GM19025 (cell line): Measurements from ENCODE around the gene MIA.
"Not testable (repeated sequence)": the region's sequence is repeated elsewhere in the genome, so short reads cannot be mapped to it uniquely, and the experiment has no call there.

Experiments
- ATAC-seq: cut with Tn5 transposase; IDR thresholded peaks from one replicate; pipeline ENCODE4 v1.9.1; 2021; ENCODE audit warnings: mild to moderate bottlenecking, low read depth, moderate library complexity; ENCODE audit not compliant: unreplicated experiment

MIA gene

DNA sequence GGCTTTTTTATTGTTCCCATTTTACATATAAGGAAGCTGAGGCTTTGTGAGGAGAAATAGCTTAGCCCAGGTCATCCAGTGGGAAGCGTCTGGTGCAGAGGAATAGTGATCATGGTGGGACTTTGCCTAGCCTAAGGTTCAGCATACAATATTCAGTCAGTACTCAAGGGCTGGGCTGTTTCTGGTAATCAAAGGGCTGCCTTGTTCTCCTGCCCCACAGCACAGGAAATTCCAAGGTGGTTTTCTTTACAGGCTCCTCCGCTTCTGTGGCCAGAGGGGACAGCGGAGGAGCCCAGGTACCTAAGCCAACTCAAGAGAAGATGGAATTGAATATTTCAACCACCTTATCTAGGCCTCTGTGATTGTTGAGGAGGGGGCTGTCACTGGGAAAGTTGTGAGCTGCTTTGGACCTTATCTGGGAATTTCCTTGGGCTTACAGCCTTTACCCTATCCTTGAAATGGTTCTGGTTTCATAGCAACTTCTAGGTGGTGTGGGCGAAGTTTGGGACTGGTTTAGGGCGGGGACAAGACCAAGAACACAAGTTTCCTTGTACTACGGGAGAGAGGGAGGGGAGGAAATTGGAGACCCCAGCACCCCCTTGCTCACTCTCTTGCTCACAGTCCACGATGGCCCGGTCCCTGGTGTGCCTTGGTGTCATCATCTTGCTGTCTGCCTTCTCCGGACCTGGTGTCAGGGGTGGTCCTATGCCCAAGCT lies at the start of gene MIA:
Gene MIA (plus strand): TSS at position 606 of the 716 bp plus-strand sequence. CDS start 22 bp downstream, at position 628.
- no peak for ATAC-seq

DNA sequence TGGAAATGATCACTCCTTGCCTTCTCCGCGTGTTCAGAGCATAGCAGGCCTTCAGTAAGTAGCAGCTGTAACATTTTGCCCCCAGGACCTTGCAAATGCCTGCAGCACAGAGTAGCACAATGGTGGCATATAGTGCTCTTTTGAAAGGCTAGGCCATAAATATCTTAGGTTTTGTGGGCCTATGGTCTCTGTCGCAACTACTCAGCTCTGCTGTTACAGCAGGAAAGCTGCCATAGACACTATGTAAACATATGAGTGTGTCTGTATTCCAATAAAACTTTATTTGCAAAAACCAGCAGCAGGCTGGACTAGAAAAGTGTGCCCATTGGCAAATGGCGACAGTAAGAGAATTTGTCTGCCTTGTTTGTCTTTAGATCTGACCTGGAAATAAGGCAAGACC lies 49.0 kb upstream of the MIA start:
- ATAC-seq, result no peak

DNA sequence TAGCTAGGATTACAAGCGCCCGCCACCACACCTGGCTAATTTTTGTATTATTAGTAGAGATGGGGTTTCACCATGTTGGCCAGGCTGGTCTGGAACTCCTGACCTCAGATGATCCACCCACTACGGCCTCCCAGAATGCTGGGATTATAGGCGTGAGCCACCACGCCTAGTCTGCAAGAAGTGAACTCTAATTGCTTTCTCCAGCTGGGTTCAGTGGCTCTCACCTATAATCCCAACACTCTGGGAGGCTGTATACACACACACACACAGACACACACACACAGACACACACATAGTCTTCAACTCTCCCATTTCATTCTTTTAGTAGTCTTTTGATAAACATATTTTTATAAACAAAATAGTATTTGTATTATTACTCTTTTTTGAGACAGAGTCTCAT lies 45.3 kb upstream of the MIA start:
- ATAC-seq, result not testable (repeated sequence)

DNA sequence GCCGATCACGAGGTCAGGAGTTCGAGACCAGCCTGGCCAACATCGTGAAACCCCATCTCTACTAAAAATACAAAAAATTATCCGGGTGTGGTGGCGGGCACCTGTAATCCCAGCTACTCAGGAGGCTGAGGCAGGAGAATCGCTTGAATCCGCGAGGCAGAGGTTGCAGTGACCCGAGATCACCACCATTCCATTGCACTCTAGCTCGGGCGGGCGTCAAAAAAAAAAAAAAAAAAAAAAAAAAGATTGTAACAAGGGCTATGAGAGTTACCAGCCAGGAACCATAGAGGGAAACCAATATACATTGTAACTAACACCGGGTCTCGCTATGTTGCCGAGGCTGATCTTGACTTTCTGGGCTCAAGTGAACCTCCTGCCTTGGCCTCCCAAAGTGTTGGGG lies 43.0 kb upstream of the MIA start:
- not testable (repeated sequence) for ATAC-seq

DNA sequence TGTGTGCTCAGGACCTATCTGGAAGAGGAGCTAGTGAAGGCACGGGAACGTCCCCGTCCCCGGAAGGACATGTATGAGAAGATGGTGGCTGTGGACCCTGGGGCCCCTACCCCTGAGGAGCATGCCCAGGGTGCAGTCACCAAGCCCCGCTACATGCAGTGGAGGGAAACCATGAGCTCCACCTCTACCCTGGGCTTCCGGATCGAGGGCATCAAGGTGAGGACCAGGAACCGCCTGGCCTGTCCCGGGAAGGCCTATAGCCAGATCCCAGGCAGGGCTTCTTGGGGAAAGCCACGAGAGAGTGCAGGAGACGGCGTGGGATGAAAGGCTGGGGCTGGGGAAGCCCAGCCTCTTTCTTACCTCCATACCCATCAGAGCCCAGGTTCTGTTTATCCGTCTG lies 42.2 kb upstream of the MIA start:
- ATAC-seq, result no peak

- no peak for ATAC-seq
Measured at GRCh38 chr19:40735013-40735771, 40.1 kb upstream of the MIA start.

DNA sequence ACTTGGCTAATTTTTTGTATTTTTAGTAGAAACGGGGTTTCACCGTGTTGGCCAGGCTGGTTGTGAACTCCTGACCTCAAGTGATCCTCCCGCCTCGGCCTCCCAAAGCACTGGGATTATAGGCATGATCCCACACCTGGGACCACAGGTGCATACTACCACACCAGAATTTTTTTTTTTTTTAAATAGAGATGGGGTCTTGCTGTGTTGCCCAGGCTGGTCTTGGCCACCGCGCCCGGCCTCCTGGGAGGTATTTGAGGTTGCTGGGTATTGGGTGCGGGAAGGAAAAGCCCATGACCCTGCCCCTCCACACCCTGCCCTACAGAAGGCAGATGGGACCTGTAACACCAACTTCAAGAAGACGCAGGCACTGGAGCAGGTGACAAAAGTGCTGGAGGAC lies 38.7 kb upstream of the MIA start:
- no peak for ATAC-seq

- ATAC-seq, result no peak
Measured at GRCh38 chr19:40737102-40737644, 38.1 kb upstream of the MIA start.

DNA sequence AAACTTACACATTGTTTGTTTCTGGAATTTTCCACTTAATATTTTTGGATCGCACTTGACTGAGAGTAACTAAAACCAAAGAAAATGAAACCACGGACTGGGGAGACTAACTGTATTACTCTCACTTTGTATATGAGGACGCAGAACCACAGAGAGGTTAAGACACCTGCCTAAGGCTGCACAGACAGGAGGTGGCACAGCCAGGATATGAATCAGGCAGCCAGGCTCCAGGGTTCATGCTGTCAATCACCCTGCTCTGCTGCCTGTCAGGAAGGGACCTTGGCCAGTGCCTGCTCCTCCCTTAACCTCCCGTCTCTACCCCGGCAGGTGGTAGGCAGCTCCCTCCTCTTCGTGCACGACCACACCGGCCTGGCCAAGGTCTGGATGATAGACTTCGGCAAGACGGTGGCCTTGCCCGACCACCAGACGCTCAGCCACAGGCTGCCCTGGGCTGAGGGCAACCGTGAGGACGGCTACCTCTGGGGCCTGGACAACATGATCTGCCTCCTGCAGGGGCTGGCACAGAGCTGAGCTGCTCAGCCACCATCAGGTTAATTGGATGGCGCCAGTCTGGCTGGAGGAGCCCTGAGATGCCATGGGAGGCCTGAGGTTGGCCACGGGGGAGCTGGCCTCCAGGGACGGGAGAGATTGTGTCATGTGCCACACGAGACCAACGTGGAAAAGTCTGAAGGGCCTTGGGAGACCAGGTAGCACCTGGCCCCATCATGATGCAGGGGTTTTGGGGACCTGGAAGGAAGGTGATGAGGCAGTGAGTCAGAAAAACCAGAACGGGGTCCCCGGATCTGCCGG lies 36.1 kb upstream of the MIA start:
- ATAC-seq, result no peak

DNA sequence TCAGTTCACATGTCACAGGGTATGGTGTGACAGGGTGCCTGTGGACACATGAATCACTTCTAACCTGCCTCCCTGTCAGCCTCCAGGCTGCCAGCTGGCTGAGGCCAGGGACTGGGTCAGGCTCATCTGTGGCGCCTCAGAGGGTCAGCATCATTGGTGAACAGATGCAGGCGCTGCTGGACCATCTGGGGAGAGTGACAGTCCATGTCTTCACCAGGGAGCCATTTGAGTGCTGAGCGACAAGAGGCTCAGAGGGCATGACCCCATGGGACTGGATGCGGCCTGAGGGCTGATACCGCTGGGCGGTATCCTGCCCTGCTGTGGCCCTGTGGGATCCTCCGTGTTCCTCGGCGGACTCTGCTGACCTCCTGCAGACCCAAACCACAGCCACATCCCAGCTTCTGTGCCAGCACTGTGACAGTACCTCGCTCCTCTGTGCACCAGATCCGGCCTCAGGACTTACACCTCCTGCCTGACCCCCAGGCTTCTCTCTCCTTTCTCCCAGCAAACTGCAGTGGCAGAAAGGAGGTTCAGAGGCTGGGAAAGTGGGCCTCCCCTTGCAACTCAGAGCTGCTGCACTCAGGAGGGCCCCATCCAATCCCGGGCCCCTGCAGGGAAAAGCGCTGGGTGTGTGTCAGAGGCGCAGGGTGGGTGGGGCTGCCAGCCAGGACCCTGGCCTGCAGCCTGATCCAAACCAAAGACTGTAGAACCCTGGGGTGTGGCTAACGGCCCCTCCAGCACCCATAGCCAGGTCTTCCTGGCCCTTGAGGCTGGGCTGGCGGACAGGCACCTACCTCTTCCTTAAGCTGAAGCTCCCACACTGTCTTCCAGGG lies 35.2 kb upstream of the MIA start:
- ATAC-seq, result no peak

DNA sequence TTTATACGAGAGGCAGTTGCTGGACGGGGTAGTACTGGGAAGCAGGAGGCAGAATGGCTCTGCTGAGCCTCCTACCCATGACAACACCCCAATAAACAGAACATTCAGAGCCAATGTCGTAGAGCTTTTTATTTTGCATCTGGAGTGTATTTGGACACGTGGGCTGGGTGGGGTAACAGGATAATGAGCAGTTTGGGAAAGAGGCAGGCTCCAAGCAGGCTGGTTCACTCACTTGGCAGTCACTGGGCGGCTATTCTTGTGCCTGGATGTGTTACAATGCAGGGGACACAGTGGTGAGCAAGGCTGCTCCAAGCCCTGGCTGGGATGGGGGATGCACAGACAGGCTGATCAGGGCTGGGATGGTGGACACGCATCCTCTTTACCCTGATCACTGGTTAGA lies 34.6 kb upstream of the MIA start:
- no peak for ATAC-seq

DNA sequence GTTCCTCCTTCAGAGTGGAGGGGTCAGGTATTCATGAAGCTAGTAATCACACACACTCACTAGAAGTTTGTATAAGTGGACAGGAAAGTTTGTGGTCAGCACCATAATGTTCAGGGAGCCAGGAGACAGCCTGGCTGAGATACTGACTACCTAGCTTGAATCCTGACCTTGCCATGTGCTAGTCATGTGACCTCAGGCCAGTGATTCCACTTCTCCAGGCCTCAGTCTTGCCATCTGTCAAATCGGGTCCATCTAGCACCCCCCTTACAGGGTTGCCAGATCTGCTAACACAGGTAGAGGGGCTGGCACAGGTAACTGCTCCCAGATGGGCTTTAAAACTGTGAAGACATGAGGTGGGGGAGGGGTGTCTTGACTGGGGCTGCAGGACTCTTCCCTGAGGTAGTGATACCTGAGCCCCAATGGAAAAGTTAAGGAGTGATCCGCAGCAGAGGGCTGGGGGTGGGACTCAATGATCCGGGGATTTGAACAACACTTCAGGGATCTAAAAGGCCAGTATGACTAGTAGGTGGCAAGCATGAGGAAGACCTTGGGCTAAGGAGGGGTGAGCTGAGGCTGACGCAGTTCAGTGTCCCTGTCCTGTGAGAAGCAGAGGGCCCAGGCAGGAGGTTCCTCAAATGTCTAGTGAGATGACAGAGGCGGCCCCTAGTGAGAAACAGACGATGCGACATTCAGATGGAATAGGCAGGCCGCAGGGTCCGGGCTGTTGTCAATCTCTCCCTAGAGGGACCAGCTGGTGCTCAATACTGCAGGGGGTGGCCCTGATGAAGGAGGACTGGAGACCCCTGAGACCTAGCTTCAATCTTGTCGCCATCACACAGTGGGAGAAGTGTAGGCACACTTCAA lies 33.6 kb upstream of the MIA start:
- no peak for ATAC-seq

DNA sequence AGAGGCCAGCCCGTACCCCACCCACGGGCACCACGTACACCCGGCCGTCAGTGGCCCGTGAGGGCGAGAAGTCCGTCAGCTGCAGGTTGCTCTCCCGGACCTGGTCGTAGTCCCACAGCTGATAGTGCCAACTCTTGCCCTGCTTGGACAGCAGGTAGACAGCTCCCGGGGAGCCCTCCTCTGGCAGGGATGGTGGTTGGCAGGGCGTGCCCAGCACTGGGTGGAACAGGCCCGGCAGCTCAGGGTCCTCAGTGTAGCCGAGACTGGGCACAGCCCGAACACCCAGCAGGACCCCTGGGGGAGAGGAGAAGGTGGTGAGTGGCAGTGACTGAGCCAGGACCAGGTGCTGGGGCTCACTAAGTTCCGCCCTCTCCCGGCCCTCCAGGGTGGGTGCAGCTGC lies 32.8 kb upstream of the MIA start:
- ATAC-seq, result no peak

DNA sequence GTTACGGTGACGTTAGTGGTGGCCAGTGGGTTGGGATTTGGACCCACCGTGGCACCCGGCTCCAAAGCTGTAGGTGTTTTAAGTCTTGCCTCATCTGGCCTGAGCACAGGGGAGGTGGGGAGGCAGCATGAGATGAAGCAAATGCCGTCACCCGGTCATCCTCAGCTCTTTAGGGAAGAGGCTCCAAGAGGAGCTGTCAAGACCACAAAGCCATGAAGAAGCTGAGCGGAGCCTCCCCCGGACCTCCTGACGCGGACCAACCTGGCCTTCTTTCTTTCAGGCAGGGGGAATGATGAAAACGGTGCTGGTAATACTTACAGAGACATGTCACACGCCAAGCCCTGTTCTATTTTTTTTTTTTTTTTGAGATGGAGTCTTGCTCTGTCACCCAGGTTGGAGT lies 32.4 kb upstream of the MIA start:
- ATAC-seq, result no peak

- ATAC-seq, result no peak
Measured at GRCh38 chr19:40743926-40744325, 31.4 kb upstream of the MIA start.

GRCh38 chr19:40744554-40745401 lies 30.5 kb upstream of the MIA start:
- ATAC-seq, result no peak

DNA sequence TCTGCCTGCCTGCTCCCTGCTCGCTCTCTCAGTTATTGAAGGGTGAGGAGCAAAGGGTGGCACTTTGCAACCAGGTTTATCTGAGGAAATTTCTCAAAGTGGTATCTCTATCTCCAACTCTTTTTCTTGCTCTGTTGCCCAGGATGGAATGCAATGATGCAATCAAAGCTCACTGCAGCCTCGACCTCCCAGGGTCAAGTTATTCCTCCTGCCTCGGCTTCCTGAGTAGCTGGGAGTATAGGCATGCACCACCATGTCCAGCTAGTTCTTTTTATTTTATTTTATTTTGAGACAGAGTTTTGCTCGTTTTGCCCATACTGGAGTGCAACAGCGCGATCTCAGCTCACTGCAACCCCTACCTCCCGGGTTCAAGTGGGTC lies 29.9 kb upstream of the MIA start:
- ATAC-seq, result no peak

DNA sequence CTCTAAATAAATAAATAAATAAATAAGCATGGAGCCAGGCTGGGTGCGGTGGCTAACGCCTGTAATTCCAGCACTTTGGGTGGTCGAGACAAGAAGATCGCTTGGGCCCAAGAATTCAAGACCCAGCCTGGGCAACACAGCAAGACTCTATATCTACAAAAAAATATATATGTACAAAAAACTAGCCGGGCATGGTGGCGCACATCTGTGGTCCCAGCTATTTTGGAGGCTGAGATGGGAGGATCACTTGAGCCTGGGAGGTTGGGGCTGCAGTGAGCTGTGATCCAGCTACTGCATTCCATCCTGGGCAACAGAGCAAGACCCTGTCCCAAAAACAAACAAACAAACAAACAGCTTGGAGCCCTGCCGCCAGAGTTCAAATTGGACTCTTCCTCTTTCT lies 27.8 kb upstream of the MIA start:
- ATAC-seq, result no peak
